Transverse colon (tissue), 4 donors: ENCODE measurements around the gene LAMTOR4. TPM values are rescaled to one million over a fixed set of nuclear protein-coding genes. Genes with fewer than 3 reads are reported as not detected.

ENCODE experiments used
- DNase-seq: peaks from one replicate; pipeline ENCODE4 v3.0.0-alpha.2; 2019
- H3K27ac ChIP-seq, 4 donors: fragments of 200-600 bp; sonication (generic); 2 replicates each; pipeline ENCODE4 v1.5.1; 2016 to 2018; ENCODE audit warnings: inconsistent platforms in 4 of 4
- H3K27me3 ChIP-seq: fragments of 200-600 bp; sonication (generic); 2 replicates; pipeline ENCODE4 v1.5.1; 2017; ENCODE audit warnings: inconsistent platforms
- H3K36me3 ChIP-seq, 4 donors: fragments of 200-600 bp; sonication (generic); 2 replicates each; pipeline ENCODE4 v1.5.1; 2017 to 2019; ENCODE audit warnings: inconsistent platforms in 4 of 4
- H3K4me1 ChIP-seq, 4 donors: fragments of 200-600 bp; sonication (generic); 2 replicates each; pipeline ENCODE4 v1.5.1; 2017 to 2020; ENCODE audit warnings: inconsistent platforms in 4 of 4
- H3K4me3 ChIP-seq, 4 donors: fragments of 200-600 bp; sonication (generic); 1 replicate in 1 of 4; 2 replicates in 3 of 4; pipeline versions ENCODE4 v1.5.1 to v1.6.1; 2017 to 2019; ENCODE audit warnings: inconsistent platforms in 4 of 4
- H3K9me3 ChIP-seq, 2 donors: fragments of 200-600 bp; sonication (generic); 2 replicates each; pipeline ENCODE4 v1.5.1; 2017 to 2019; ENCODE audit warnings: inconsistent platforms in 2 of 2
- CTCF ChIP-seq, 5 experiments: fragments of 200-600 bp in 3 of 5; fragments of 450-650 bp in 2 of 5; sonication (generic) in 3 of 5; IDR thresholded peaks; 1 replicate in 2 of 5; 2 replicates in 3 of 5; pipeline ENCODE4 v1.5.1; 2016 to 2017; ENCODE audit warnings: antibody characterized with exemption in 5 of 5, inconsistent platforms in 3 of 5, mild to moderate bottlenecking in 2 of 5, moderate library complexity in 1 of 5
- EP300 ChIP-seq: sonication (generic); formaldehyde crosslinking; IDR thresholded peaks from one replicate; pipeline ENCODE4 v1.6.1; 2017; ENCODE audit warnings: antibody characterized with exemption, low read depth
- POLR2A ChIP-seq: fragments of 450-650 bp; IDR thresholded peaks from one replicate; pipeline ENCODE4 v1.6.1; 2016; ENCODE audit warnings: antibody characterized with exemption, mild to moderate bottlenecking, moderate library complexity
- POLR2AphosphoS5 ChIP-seq, 3 donors: sonication (generic); formaldehyde crosslinking; IDR thresholded peaks; one replicate each; pipeline ENCODE4 v1.6.1; 2016; ENCODE audit warnings: antibody characterized with exemption in 3 of 3
- WGBS, 2 donors: methylation state at CpG; one replicate each; pipeline ENCODE4 v1.1.5; 2018; ENCODE audit warnings: low coverage in 1 of 2; 5-methylcytosine and 5-hydroxymethylcytosine counted together
- in situ Hi-C, 4 donors: fragments of 200-750 bp; cut with MboI; loops; one replicate each; pipeline versions ENCODE4 v1.15.0 to v1.15.1; 2017; ENCODE audit warnings: low sequenced_read_pairs in 3 of 4, low pct_ligation_motif_present in 1 of 4, low pct_unique_long_range_greater_than_20kb in 1 of 4
- intact Hi-C: fragments of 100-400 bp; cut with DNase I; formaldehyde crosslinking; loops from one replicate; pipeline ENCODE4 v1.15.1; 2023; ENCODE audit warnings: low total_unique reads
- total RNA-seq, 4 donors: library from RNA; depleted of rRNA; stranded (reverse); fragments of >200 nt; gene quantifications; one replicate each; pipeline ENCODE4 v1.1.0, GENCODE V29; 2016

LAMTOR4 gene
- total RNA-seq, 4 donors from 2014 or later, result 105 to 403 (median 256) TPM

GRCh38 chr7:100119970-100120732, 28.6 kb upstream of the LAMTOR4 start:
- Histone ChIP-seq H3K9me3 (no peaks in the 10 kb centered on the region), H3K4me3 (peak overlapping the region; percentile 63 to 78 (median 73)), H3K27me3 (no peaks in the 10 kb centered on the region), H3K27ac (peak overlapping the region; percentile 88 to 94 (median 90)), H3K4me1 (peaks cover 6 to 32% (median 28%) of the 10 kb centered on the region in 4 donors), H3K36me3 (no peaks in the 10 kb centered on the region)
- intact Hi-C loops (no loop called here), in situ Hi-C loops (loop anchor here in 1 of 4 donors (5.0 kb wide), 1 partner anchor 87 kb away; no protein-coding TSS in a partner anchor)
- WGBS, 2 donors, result 22 to 80% methylated on average over 3 to 19 of the region's 19 CpGs
- TF ChIP-seq POLR2A, result no peak
- no peak for TF ChIP-seq EP300
- no peak for TF ChIP-seq CTCF (IDR thresholded peaks at IDR 0.05)
- no peak for TF ChIP-seq POLR2AphosphoS5 (IDR thresholded peaks at IDR 0.05)
- peak; percentile 68 for DNase-seq

DNA sequence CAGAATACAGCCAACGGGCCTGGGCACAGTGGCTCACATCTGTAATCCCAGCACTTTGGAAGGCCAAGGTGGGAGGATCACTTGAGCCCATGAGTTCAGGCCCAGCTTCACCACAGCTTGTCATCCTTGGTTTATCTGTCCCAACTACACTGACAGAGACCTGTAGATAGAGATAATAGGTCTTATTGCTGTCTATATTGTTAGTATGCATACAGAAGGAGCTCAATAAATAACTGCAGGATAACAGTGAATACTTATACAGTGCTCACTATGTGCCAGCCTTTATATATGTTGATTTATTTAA, 28.0 kb upstream of the LAMTOR4 start:
- Histone ChIP-seq H3K36me3 (no peaks in the 10 kb centered on the region), H3K4me3 (peak overlapping the region in 1 of 4 donors; percentile 78), H3K27me3 (no peaks in the 10 kb centered on the region), H3K27ac (peak overlapping the region; percentile 88 to 94 (median 90)), H3K4me1 (peaks cover 6 to 38% (median 34%) of the 10 kb centered on the region in 4 donors), H3K9me3 (no peaks in the 10 kb centered on the region)
- WGBS, 2 donors, result 36 to 75% methylated on average over 1 of the region's 1 CpG
- no peak for DNase-seq
- intact Hi-C loops, result no loop called here
- in situ Hi-C loops, result loop anchor here in 1 of 4 donors (5.0 kb wide), 1 partner anchor 87 kb away; no protein-coding TSS in a partner anchor
- no peak for TF ChIP-seq CTCF (IDR thresholded peaks at IDR 0.05)
- no peak for TF ChIP-seq EP300
- no peak for TF ChIP-seq POLR2AphosphoS5 (IDR thresholded peaks at IDR 0.05)
- no peak for TF ChIP-seq POLR2A

DNA sequence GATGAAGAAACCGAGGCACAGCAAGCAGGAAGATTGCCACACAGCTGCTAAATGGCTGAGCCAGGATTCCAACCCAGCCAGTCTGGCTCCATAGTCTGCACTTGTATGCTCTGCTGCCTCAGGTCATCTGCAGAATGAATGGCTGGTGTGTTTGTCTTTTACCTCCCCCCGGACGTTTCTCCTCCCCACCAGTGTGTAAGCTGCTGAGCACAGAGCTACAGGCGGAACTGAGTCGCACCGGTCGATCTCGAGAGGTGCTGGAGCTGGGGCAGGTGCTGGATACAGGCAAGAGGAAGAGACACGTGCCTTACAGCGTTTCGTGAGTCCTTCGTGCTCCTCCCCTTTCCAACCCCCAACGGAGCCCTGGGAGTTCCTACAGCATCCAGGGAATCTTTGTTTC, 26.7 kb upstream of the LAMTOR4 start:
- Histone ChIP-seq H3K27ac (peak overlapping the region in 2 of 4 donors; percentile 4 to 13), H3K27me3 (no peaks in the 10 kb centered on the region), H3K36me3 (no peaks in the 10 kb centered on the region), H3K9me3 (no peaks in the 10 kb centered on the region), H3K4me3 (no peak overlapping the region), H3K4me1 (peaks cover 6 to 45% (median 40%) of the 10 kb centered on the region in 4 donors)
- in situ Hi-C loops (loop anchor here in 1 of 4 donors (5.0 kb wide), 1 partner anchor 85 kb away; no protein-coding TSS in a partner anchor), intact Hi-C loops (no loop called here)
- WGBS, 2 donors, result 32 to 65% methylated on average over 13 of the region's 13 CpGs
- TF ChIP-seq POLR2A (no peak), CTCF (IDR thresholded peaks at IDR 0.05) (no peak), POLR2AphosphoS5 (IDR thresholded peaks at IDR 0.05) (no peak), EP300 (no peak)
- no peak for DNase-seq

- Histone ChIP-seq H3K36me3 (no peaks in the 10 kb centered on the region), H3K4me1 (peaks cover 6 to 45% (median 40%) of the 10 kb centered on the region in 4 donors), H3K27ac (peak overlapping the region in 2 of 4 donors; percentile 4 to 13), H3K9me3 (no peaks in the 10 kb centered on the region), H3K4me3 (no peak overlapping the region), H3K27me3 (no peaks in the 10 kb centered on the region)
- 80 to 100% methylated on average over 1 of the region's 1 CpG for WGBS, 2 donors
- DNase-seq, result no peak
- in situ Hi-C loops (loop anchor here in 1 of 4 donors (5.0 kb wide), 1 partner anchor 85 kb away; no protein-coding TSS in a partner anchor), intact Hi-C loops (no loop called here)
- TF ChIP-seq EP300 (no peak), POLR2AphosphoS5 (IDR thresholded peaks at IDR 0.05) (no peak), POLR2A (no peak), CTCF (IDR thresholded peaks at IDR 0.05) (no peak)
These were observed 26.1 kb upstream of the LAMTOR4 start for GRCh38 chr7:100122568-100122967.
